IPS-15b (cell line): ENCODE measurements around the gene C14orf132.

Source experiments
- H3K27me3 ChIP-seq: one replicate; pipeline ENCODE4 v1.6.1; 2013; ENCODE audit warnings: low read length; ENCODE audit not compliant: control insufficient read depth, insufficient read depth
- H3K36me3 ChIP-seq: one replicate; pipeline ENCODE4 v1.6.1; 2013; ENCODE audit warnings: low read length; ENCODE audit not compliant: control insufficient read depth, insufficient read depth
- H3K4me1 ChIP-seq: one replicate; pipeline ENCODE4 v1.6.1; 2013; ENCODE audit warnings: mild to moderate bottlenecking, low read length; ENCODE audit not compliant: control insufficient read depth, insufficient read depth
- H3K4me3 ChIP-seq: one replicate; pipeline ENCODE4 v1.5.1; 2013; ENCODE audit warnings: low read depth, low read length
- H3K9ac ChIP-seq: one replicate; pipeline ENCODE4 v1.6.1; 2013; ENCODE audit warnings: low read depth, mild to moderate bottlenecking, low read length
- H3K9me3 ChIP-seq: one replicate; pipeline ENCODE4 v1.6.1; 2013; ENCODE audit warnings: mild to moderate bottlenecking, low read length; ENCODE audit not compliant: control insufficient read depth, insufficient read depth

Gene C14orf132

DNA sequence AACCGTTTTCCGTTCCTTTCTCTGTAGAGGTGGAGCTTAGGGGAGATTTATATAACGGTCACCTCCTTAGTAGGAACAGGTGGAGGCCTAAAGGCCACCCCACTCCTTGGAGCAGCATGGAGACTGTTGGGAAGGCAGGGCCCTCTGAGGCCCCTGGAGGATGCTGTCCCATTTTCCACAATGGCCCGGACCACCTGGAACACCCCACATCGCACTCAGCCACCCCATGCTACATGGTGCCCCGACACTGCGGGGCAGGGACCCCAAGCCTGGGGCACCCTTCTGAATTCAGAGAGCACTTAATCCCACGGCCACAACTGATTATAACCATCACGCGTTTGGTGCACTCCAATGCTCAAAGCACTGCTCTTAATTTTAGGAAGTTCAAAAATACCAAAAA, 41.4 kb downstream of the C14orf132 start:
- Histone ChIP-seq H3K9ac (no peak overlapping the region), H3K4me3 (no peak overlapping the region), H3K4me1 (no peaks in the 10 kb centered on the region), H3K27me3 (no peaks in the 10 kb centered on the region), H3K36me3 (no peaks in the 10 kb centered on the region), H3K9me3 (no peaks in the 10 kb centered on the region)

DNA sequence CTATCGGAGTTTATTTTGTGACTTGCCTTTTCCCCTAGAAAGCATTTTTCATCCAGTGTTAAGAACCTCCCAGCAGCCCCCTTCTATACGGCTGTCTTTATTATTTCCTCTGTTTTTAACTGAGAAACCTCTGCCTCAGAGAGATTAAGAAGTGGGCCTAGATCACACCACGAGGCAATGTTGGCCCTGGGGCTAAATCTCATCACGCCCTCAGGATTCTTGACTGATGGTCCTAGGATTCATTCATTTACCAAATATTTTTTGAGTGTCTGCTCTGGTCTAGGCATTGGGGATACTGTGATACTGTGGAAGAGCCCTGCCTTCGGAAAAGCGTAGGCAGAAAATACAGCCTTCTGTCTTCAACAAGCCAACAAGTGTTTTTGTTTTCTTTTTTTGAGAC, 42.1 kb downstream of the C14orf132 start:
- Histone ChIP-seq H3K4me3 (no peak overlapping the region), H3K9me3 (no peaks in the 10 kb centered on the region), H3K27me3 (no peaks in the 10 kb centered on the region), H3K4me1 (no peaks in the 10 kb centered on the region), H3K9ac (no peak overlapping the region), H3K36me3 (no peaks in the 10 kb centered on the region)

DNA sequence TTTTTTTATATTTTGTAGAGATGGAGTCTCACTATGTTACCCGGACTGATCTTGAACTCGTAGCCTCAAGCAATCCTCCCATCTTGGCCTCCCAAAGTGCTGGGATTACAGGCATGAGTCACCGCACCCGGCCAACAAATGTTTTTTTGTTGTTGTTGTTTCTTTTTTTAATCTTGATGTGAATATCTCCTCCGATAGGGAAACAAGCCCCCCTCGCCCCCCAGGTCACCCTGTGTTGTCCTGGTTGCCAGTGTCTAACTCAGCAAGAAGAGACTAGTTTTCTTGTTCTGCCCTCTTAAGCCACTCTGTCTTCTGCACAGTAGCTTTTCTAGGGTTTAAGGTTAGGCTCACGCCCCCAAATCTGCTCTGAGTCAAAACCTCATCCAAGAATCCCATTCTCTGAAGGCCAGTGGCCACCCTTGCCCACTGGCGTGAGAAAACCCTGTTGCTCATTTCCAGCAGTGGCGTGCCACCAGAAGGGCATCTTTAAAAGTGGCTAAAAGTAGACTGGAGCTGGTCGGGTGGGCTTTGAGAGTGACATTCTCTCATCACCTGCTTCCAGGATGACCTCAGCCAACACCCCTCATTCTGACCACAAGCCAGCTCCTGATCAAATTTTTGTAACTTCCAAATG, 42.7 kb downstream of the C14orf132 start:
- no peaks in the 10 kb centered on the region for H3K4me1 ChIP-seq
- H3K4me3 ChIP-seq: no peak overlapping the region
- H3K9ac ChIP-seq: no peak overlapping the region
- no peaks in the 10 kb centered on the region for H3K36me3 ChIP-seq
- H3K27me3 ChIP-seq: no peaks in the 10 kb centered on the region
- H3K9me3 ChIP-seq: no peaks in the 10 kb centered on the region

DNA sequence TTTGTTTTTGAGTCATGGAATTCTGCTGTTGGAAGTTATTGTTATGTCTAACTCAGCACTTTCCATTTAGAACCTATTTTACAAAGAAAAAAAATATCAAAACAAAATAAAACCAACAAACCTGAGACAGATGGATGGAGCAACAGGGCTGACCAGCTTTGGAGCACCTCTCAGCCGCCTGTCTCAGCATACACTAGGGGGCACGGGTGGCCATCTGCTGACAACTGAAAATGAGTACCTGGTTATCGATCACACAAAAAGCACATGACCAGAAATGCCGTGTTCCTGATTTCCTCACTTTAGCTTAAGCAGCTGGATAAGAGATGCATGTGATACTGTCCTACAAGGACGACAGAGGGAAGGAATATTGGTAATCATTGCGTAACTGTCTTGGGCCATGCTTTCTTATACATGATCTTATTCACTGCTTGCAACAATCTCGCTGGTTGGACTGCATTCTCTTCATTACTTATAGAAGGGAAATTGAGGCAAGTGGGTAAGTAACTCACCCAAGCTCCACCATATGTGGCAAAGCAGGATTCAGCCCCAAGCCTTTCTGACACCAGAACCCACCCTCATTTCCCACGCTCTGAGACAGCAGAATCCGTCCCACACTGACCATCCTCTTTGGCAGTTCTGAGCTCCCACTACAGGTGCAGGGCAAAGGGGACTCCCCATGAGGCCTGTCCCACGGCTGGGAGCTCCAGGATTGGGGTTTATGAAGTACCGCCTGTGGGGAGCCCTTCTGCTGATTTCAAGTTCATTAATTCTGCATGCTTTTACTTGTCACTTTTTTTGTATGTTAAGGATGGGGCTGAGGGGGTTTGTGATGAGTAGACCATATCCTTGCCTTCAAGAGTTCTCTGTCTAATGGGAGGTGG, 43.5 kb downstream of the C14orf132 start:
- H3K4me1 ChIP-seq: no peaks in the 10 kb centered on the region
- H3K4me3 ChIP-seq: no peak overlapping the region
- no peak overlapping the region for H3K9ac ChIP-seq
- no peaks in the 10 kb centered on the region for H3K9me3 ChIP-seq
- H3K27me3 ChIP-seq: no peaks in the 10 kb centered on the region
- no peaks in the 10 kb centered on the region for H3K36me3 ChIP-seq

DNA sequence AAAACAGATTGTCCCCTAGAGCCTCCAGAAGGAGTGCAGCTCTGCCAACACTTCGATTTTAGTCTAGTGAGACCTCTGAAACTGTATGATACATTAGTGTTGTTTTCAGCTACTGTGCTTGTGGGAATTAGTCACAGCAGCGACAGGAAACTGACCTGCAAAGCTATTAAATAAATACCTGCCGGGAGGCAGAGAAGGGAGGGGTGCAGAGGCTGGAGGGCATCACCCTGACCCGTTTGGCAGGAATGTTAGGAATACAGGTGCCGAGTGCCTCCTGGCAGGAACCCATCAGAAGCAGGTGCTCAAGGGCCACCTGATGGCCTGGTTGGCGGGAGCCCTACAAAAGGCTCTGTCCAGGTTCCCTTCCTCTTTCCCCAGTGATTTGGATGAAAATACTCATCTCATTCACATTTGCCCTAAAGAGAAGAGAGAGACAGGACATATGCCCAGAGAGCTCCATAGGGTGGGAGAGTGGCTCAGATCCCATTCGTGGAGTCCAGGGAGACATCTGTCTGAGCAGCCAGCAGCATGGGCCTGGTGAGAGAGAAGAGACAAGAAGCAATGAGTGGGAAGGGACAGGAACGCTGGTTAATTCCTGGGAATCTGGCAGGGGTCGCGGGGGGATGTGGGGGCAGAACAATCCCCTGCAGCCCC, 44.6 kb downstream of the C14orf132 start:
- H3K4me3 ChIP-seq: no peak overlapping the region
- no peaks in the 10 kb centered on the region for H3K36me3 ChIP-seq
- no peaks in the 10 kb centered on the region for H3K9me3 ChIP-seq

DNA sequence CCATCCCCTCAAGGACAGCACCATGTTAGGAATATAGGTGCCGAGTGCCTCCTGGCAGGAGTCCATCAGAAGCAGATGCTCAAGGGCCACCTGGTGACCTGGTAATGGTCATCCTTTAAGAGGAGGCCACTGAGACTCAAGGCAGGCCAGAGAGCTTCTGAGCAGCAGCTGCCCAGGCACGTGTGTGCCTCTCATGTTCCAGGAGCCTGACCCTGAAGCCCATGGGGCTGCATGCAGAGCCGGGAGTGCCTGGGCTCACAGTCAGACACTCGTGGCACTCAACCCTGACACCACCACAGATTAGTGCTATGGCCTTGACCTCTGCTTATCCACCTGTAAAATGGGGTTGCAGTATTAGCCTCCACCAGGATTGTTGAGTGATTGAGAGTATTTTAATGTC, 45.6 kb downstream of the C14orf132 start:
- no peaks in the 10 kb centered on the region for H3K4me1 ChIP-seq
- no peaks in the 10 kb centered on the region for H3K9me3 ChIP-seq
- H3K9ac ChIP-seq: no peak overlapping the region
- H3K36me3 ChIP-seq: no peaks in the 10 kb centered on the region
- no peak overlapping the region for H3K4me3 ChIP-seq
- H3K27me3 ChIP-seq: no peaks in the 10 kb centered on the region

More for the DNA sequence above, 44.6 kb downstream of the C14orf132 start:
- Histone ChIP-seq H3K4me1 (no peaks in the 10 kb centered on the region), H3K27me3 (no peaks in the 10 kb centered on the region), H3K9ac (no peak overlapping the region)

DNA sequence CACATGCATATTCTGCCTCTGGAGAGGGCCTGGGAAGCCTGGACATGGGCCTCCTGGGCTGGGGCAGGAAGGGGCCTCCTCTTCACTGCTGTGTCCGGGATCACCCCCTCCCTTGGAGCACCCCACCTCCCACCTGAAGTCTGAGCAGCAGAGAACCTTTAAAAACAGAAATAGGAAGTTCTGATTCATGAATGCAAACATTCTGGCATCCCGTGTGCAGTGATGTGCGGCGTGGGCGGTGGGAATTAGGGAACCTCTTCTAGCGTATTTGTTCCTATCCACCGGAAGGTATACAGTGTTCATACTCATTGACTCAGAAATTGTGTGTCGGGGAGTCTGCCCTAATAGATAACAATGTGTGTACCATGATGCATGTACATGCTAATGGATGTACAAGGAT, 46.2 kb downstream of the C14orf132 start:
- no peaks in the 10 kb centered on the region for H3K9me3 ChIP-seq
- no peak overlapping the region for H3K4me3 ChIP-seq
- H3K27me3 ChIP-seq: no peaks in the 10 kb centered on the region
- no peaks in the 10 kb centered on the region for H3K36me3 ChIP-seq
- H3K9ac ChIP-seq: no peak overlapping the region
- H3K4me1 ChIP-seq: no peaks in the 10 kb centered on the region

DNA sequence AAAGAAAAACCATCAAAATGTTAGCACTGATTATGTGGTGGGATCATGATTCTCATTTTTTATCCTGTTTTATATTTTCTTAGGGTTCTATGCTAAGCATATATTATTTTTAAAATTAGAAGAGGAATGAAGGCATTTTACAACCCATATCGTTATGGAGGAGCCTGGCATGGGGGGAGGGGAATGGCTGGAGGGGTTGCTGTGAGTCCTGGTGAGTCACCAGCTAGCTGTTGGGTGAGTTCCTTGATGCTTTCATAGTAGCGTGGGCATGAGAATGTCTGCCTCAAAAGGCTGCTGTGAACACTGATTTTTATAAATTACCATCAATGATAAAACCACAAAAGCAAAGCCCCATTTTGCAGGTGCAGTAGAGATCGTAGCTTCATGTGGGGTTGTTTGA, 46.9 kb downstream of the C14orf132 start:
- Histone ChIP-seq H3K27me3 (no peaks in the 10 kb centered on the region), H3K4me3 (no peak overlapping the region), H3K4me1 (no peaks in the 10 kb centered on the region), H3K9ac (no peak overlapping the region), H3K36me3 (no peaks in the 10 kb centered on the region), H3K9me3 (no peaks in the 10 kb centered on the region)

DNA sequence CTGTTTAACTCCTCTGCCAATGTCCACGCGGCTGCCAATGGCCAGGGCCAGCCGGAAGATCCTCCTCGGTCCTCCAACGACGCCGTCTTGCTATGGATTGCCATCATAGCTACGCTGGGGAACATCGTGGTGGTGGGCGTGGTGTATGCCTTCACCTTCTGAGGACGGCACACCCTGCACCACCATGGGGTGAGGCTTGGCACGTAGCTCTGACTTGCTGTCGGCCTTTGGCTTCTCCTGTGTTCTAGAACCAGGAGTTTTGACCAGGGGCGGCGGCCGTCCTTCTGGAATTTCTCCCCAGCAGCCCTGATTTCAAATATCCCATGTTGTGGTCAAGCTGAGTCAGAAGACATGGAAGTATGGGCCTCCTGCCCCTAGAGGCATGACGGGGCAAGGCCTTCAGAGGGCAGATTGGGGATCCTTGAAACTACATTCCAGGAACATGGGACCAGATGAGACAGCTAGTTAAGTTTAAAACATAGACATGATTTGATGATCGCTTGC, 47.5 kb downstream of the C14orf132 start:
- no peaks in the 10 kb centered on the region for H3K36me3 ChIP-seq
- no peaks in the 10 kb centered on the region for H3K27me3 ChIP-seq
- no peaks in the 10 kb centered on the region for H3K4me1 ChIP-seq
- H3K9ac ChIP-seq: no peak overlapping the region
- H3K4me3 ChIP-seq: no peak overlapping the region
- H3K9me3 ChIP-seq: no peaks in the 10 kb centered on the region

DNA sequence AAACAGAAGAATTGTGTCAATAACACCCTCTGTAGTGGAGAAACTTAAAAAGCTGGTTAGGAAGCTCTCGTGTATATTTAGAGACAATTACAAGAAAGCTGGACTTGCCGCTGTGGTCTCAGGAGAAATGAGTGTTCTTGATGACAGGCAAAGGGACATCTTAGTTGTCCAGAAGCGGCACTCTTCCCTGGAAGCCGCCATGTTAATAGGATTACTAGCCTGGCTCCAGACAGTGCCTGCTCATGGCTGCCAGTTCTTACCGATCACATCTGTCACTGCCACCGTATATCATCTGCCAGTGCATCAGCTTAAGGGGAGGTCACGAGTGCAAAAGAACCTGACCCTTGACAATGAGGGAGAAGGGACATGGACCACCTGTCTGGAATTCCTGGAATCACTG, 48.9 kb downstream of the C14orf132 start:
- Histone ChIP-seq H3K9ac (no peak overlapping the region), H3K36me3 (no peaks in the 10 kb centered on the region), H3K4me3 (no peak overlapping the region), H3K27me3 (no peaks in the 10 kb centered on the region), H3K4me1 (no peaks in the 10 kb centered on the region), H3K9me3 (no peaks in the 10 kb centered on the region)

DNA sequence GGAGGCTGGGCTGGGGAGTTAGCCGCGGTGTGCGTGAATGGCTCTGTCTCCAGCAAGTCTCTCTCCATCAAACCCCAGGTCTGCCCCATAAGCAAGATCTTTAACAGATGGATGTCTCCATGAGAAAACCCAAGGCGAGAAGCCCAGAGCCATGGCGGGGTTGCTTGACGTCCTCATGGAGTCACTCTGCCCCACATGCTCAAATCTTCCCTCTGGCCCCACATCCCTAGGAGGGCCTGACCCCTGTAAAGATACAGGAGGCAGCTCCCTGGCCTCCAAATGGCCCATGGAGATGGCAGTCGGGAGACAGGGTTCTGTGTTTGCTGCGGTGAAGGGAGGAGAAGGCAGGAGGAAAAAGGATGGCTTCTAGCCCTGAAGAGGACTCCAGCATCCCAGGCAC, 49.3 kb downstream of the C14orf132 start:
- Histone ChIP-seq H3K27me3 (no peaks in the 10 kb centered on the region), H3K4me1 (no peaks in the 10 kb centered on the region), H3K9me3 (no peaks in the 10 kb centered on the region), H3K9ac (no peak overlapping the region), H3K36me3 (no peaks in the 10 kb centered on the region), H3K4me3 (no peak overlapping the region)
